Measurements from ENCODE around the gene TECRL. TPM values are rescaled to one million over a fixed set of nuclear protein-coding genes. Genes with fewer than 3 reads are reported as not detected.

Gene TECRL, protein sequence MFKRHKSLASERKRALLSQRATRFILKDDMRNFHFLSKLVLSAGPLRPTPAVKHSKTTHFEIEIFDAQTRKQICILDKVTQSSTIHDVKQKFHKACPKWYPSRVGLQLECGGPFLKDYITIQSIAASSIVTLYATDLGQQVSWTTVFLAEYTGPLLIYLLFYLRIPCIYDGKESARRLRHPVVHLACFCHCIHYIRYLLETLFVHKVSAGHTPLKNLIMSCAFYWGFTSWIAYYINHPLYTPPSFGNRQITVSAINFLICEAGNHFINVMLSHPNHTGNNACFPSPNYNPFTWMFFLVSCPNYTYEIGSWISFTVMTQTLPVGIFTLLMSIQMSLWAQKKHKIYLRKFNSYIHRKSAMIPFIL
- total RNA-seq (2013; cell fraction: nucleolus; rRNA removed): not detected in 2 replicates
- total RNA-seq (2014; rRNA removed): not detected in 2 replicates
- not detected in 2 replicates for total RNA-seq (2014; rRNA removed; fragmentation: Illumina TruSeq; extraction: Trizol)
- not detected in 2 replicates for total RNA-seq (2021)
- polyA plus RNA-seq (2011; ENCODE audit: low read depth): not detected
- polyA plus RNA-seq (2011; rRNA removed): not detected in 2 replicates
- not detected in 2 replicates for polyA plus RNA-seq (2011; cell fraction: cytosol; rRNA removed)
- polyA plus RNA-seq (2011; cell fraction: nucleus; rRNA removed): not detected in 2 replicates
- not detected in 2 replicates for polyA plus RNA-seq (2012)
- polyA plus RNA-seq (2014; fragmentation: Illumina TruSeq; extraction: Trizol): not detected in 2 replicates
- polyA plus RNA-seq (2014; fragmentation: Nextera tagmentation; extraction: Ambion mirVana): not detected
- not detected in 2 replicates for polyA plus RNA-seq (2014; rRNA removed)
- under 1 TPM in 1 of 2 experiments, not detected in 1; 0.10 TPM for polyA plus RNA-seq (2016; fragmentation: Nextera tagmentation; extraction: Ambion mirVana)
- not detected in 2 replicates for polyA minus RNA-seq (2011; rRNA and poly(A)+ RNA removed)
- polyA minus RNA-seq (2011; cell fraction: cytosol; rRNA and poly(A)+ RNA removed): not detected in 2 replicates
- not detected in 2 replicates for polyA minus RNA-seq (2011; cell fraction: nucleus; rRNA and poly(A)+ RNA removed)
- percentile 1 among the genes with signal in this experiment for Bru-seq, nascent RNA
- BruChase-seq, experiment 1, labeled RNA remaining after a 6-hour chase: not detected
- not detected for BruChase-seq, experiment 2, labeled RNA remaining after a 2-hour chase
- long read RNA-seq, experiment 1: 0 reads
- long read RNA-seq, experiment 2, partial matches to known transcripts: 0 of 1 reads
- long read RNA-seq, experiment 2, other reads (novel, unspliced or antisense): 1 of 1 reads

DNA sequence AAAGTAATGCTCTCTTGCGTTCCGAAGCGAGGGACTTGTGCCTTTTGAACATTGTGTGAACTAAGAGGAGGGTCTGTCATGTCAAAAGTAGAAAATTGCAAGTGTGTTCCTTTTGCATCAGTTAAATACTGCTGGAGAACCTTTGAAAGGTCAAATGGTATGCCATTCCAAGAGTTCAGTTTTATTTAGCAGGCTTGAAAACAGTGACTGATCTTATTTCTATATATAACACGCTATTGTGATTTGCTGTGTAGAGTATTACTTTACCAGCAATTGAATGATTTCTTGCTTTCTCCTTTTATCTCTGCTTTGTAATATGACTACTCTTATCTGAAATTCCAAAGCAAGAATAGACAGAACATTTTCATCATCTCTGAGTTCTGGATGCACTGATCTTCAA is at the start of gene TECRL:
TECRL (minus strand) TSS at position 151 of the 400 bp plus-strand sequence; CDS start at position 52, 99 bp downstream.
- CTCF ChIA-PET: no interaction called here
- H3K9me3 ChIP-seq (replicated peaks; ENCODE audit: control insufficient read depth, insufficient read depth, low read length): no peaks in the 10 kb centered on the region
- no peak within 1 kb of the TSS for H3K4me3 ChIP-seq
- BruUV-seq (replicated peaks): no TSS peak
- in situ Hi-C loops (cut with MboI): no loop called here
- intact Hi-C loops (cut with micrococcal nuclease; ENCODE audit: unreplicated experiment): no loop called here
- no peaks in the 10 kb centered on the region for H3K4me1 ChIP-seq (ENCODE audit: control insufficient read depth, insufficient read depth, low read length)
- H4K20me1 ChIP-seq (ENCODE audit: control insufficient read depth, insufficient read depth): no peaks in the 10 kb centered on the region
- DNase-seq (ENCODE audit: low read depth, low spot score) (no peak), FAIRE-seq (no peak), ATAC-seq (no peak)
- no peaks in the 10 kb centered on the region for H3K79me2 ChIP-seq (ENCODE audit: control insufficient read depth, insufficient read depth, low read length)
- H3K9ac ChIP-seq (ENCODE audit: control insufficient read depth, insufficient read depth, low read length): no peak within 1 kb of the TSS
- TF ChIP-seq FOS (IDR thresholded peaks at IDR 0.05; ENCODE audit: borderline replicate concordance, extremely low read depth, insufficient read length): no peak
- TF ChIP-seq, protein P1, sequence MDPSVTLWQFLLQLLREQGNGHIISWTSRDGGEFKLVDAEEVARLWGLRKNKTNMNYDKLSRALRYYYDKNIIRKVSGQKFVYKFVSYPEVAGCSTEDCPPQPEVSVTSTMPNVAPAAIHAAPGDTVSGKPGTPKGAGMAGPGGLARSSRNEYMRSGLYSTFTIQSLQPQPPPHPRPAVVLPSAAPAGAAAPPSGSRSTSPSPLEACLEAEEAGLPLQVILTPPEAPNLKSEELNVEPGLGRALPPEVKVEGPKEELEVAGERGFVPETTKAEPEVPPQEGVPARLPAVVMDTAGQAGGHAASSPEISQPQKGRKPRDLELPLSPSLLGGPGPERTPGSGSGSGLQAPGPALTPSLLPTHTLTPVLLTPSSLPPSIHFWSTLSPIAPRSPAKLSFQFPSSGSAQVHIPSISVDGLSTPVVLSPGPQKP (IDR thresholded peaks at IDR 0.05; ENCODE audit: low read depth, low read length): no peak
- TF ChIP-seq STAT1 (conservative IDR thresholded peaks at IDR 0.05): no peak
- no peak for TF ChIP-seq TAF1 (IDR thresholded peaks at IDR 0.05; ENCODE audit: borderline replicate concordance, low read depth, low read length)
- TF ChIP-seq POLR2A (IDR thresholded peaks at IDR 0.05; ENCODE audit: low read depth, low read length): no peak
- TF ChIP-seq, protein P2, sequence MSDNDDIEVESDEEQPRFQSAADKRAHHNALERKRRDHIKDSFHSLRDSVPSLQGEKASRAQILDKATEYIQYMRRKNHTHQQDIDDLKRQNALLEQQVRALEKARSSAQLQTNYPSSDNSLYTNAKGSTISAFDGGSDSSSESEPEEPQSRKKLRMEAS (IDR thresholded peaks at IDR 0.05; ENCODE audit: low read depth, low read length): no peak
- no peak for TF ChIP-seq KLF5 (IDR thresholded peaks at IDR 0.05; ENCODE audit: partially characterized antibody)
- no peak for TF ChIP-seq HCFC1 (IDR thresholded peaks at IDR 0.05; ENCODE audit: low read length)
- TF ChIP-seq NR2C2 (IDR thresholded peaks at IDR 0.05; ENCODE audit: borderline replicate concordance, control insufficient read depth, insufficient read length, low read depth): no peak
- no peak for TF ChIP-seq KDM1A (IDR thresholded peaks at IDR 0.05; ENCODE audit: borderline replicate concordance)
- no peak for TF ChIP-seq POLR2AphosphoS2 (IDR thresholded peaks at IDR 0.05; ENCODE audit: low read depth, low read length)
- TF ChIP-seq CHD1 (IDR thresholded peaks at IDR 0.05; ENCODE audit: low read depth, low read length): no peak
- SMC1A ChIA-PET (ENCODE audit: uncharacterized antibody, unreplicated experiment): no interaction called here
- 46% methylated on average over 4 of the region's 4 CpGs for WGBS (ENCODE audit: insufficient coverage, insufficient replicate concordance, low lambda C conversion rate, missing lambda C conversion rate)
- no peak within 1 kb of the TSS for H3K4me2 ChIP-seq (ENCODE audit: control insufficient read depth, insufficient read depth)
- H3K36me3 ChIP-seq (ENCODE audit: control insufficient read depth in 2 of 2, insufficient read depth in 2 of 2, low read length in 1 of 2): no peaks in the 10 kb centered on the region
- POLR2A ChIA-PET: no interaction called here
- H3K27ac ChIP-seq (ENCODE audit: control insufficient read depth, insufficient read depth): no peak within 1 kb of the TSS
- H3K27me3 ChIP-seq (replicated peaks in 1 of 2; ENCODE audit: control insufficient read depth in 2 of 2, insufficient read depth in 2 of 2, low read length in 1 of 2): no peaks in the 10 kb centered on the region
- H2AFZ ChIP-seq (ENCODE audit: control insufficient read depth, low read depth, low read length): no peak within 1 kb of the TSS
- RAD21 ChIA-PET (ENCODE audit: unreplicated experiment): no interaction called here
